GM15510 (cell line): ENCODE data around the gene NCOA1.

Experiments
- POLR2A ChIP-seq: IDR thresholded peaks from 3 replicates; pipeline ENCODE4 v1.6.1; 2011; ENCODE audit warnings: borderline replicate concordance; ENCODE audit not compliant: insufficient read length; ENCODE audit errors: extremely low read depth

NCOA1 gene

DNA sequence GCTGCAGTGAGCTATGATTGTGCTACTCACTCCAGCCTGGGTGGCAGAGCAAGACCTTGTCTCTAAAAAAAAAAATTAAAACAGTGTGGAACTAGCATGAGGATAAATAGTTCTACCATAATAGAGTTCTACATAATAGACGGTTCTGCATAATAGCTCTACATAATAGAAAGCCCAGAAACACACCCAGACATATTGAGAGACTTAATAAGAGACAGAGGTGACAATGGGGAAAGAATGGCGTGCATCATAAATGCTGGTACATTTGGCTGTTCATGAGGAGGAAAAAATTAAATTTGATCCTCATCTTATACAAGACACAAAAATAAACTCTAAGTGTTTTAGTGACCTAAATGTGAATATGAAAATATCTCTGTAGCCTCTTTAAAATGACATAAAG, 243.7 kb downstream of the NCOA1 start:
- no peak for TF ChIP-seq POLR2A

DNA sequence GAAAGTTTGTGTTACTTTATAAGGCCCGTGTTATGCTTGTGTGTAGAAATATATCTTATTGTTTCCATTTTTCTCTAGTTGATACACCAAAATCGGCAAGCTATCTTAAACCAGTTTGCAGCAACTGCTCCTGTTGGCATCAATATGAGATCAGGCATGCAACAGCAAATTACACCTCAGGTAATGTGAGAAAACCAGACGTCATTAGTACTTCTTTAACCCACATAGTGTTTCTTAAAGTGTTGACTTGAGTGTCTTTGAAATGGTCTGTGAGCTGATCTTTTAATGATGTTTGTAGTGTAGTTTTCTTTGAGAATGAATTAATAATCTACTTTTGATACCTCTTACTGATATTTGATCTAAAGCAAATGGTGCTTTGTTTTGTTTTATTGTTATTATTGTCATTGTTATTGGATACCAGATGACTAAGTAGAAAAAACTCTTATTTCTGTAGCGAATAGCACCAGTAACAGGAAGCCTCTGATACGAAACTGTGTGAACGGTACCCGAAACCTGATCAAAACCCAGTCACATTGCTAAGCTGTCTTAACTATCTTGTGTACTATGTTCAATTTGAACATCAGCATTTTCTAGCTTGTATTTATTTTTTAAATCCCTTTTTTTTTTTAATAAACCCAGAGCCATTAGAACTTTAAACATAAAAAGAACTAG, 248.4 kb downstream of the NCOA1 start:
- TF ChIP-seq POLR2A = no peak

DNA sequence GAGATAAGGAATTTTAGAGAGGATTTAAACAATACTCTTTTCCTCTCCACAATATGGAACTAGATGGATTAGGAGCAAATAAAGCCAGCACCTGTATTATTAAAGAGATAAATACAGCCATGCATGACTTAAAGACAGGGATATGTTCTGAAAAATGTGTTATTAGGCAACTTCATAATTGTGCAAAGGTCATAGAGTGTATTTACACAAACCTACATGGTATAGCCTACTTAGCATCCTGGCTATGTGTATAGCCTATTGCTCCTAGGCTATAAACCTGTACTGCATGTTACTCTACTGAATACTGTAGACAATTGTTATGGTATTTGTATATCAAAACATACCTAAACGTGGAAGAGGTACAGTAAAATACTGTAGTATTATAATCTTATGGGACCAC, 249.1 kb downstream of the NCOA1 start:
- no peak for TF ChIP-seq POLR2A

DNA sequence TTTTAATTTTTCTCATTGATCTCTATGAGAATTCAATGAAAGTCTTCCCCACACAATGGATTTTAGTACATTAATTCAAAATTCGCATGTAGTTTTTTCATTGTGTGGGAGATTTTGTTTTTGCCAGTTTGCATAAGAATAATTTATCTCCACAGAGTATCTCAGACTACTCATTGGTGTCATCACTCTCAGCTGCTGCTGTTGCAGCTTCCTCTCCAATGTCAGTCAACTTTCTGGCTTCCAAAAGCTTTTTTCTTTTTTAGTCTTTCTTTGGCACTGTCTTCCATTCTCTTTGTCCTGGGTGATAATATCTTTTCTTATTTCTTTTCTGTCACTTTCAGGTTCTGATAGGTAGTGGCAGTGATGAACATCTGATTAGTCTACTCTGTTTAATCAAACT, 251.7 kb downstream of the NCOA1 start:
- TF ChIP-seq POLR2A = no peak

DNA sequence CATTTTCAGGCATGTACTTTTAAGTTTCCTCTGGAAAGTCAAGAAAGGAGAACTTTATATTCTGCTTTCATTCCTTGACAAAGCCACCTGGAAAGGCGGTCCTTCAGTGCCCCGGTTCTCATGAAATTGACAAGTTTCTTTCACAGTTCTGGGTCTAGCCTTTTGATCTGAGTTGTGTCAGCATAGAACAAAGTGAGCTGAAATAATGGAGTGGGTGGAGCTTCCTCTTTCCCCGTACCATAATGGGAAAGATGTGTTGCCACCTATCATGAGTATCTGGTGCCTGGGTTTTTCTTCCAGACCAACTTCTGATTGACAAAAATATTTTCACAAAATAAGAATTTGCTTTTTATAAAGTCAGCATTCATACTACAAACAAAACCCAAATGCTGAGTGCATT, 252.9 kb downstream of the NCOA1 start:
- no peak for TF ChIP-seq POLR2A

DNA sequence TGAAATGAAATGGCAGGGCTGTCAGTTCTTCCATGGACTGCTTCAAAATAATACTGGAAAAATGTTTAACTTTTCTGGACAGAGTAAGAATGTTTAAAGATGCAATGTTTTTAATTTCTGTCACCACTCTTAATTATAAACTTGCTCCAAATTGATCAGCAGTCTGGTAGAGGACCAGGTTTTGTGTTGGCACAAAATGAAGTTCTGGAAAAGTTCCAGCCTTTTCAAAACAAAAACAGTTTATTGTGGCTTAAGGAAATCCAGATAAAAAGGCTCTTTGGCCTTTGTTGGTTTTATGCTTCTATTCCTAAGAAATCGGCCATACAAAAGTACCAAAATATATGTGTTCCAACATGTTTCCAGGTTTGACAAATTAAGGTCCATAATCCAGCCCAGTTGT, 253.3 kb downstream of the NCOA1 start:
- no peak for TF ChIP-seq POLR2A

DNA sequence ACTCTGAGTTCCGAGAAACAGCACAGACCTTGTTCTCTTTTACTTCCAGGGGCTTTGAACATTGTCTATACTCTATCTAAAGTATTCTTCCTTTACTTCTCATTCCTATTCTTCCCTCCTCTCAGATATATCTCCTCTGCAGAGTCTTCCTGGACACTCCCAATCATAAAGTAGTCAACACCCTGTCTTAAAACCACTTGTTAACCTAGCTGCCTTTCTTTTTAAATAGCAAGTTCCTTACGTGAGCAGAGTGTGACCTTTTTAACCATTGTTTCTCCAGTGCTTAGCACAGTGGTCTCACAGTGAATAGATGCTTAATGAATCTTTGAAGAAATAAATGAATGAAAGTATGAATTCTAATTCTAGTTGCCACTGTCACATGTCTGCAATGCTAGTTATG, 254.8 kb downstream of the NCOA1 start:
- no peak for TF ChIP-seq POLR2A

DNA sequence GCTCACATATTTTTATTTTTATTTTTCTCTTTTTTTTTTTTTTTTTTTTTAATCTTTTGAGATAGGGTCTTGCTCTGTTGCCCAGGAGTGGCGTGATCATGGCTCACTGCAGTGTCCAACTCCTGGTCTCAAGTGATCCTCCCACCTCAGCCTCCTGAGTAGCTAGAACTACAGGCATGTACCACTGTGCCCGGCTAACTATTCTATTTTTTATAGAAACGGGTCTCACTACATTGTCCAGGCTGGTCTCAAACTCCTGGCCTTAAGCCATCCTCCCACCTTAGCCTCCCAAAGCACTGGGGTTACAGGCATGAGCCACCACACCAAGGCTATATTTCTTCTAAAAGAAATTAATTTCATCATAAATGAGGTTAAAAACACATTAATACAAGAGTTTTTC, 256.2 kb downstream of the NCOA1 start:
- TF ChIP-seq POLR2A = no peak

DNA sequence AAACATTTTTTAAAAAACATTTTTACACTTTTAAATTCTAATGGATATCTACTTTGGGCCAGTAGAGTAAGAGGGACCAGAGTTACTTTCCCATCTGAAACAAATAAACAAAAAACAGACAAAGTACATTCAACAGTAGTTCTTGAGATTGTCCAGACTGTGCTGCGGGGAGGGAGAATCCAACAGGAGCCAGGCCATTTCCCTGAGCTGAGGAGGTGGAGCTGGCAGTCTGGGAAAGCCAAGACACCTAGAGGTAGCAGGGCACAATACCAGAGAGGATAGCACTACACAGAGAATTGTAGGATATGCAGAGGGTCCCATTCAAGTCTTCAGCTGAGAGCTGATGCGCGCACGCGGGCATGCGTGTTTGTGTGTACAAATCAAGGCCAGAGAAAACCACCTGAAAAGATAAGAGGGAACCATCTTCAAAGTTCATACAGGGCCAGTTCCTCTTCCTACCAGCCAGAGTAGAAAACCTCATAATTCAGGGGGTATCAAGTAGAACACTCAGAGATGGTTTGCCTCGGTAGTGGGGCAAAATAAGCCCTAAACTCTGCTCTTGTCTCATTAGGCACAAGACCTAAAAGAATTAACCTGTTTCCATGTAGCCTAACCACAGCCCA, 258.1 kb downstream of the NCOA1 start:
- TF ChIP-seq POLR2A = no peak

DNA sequence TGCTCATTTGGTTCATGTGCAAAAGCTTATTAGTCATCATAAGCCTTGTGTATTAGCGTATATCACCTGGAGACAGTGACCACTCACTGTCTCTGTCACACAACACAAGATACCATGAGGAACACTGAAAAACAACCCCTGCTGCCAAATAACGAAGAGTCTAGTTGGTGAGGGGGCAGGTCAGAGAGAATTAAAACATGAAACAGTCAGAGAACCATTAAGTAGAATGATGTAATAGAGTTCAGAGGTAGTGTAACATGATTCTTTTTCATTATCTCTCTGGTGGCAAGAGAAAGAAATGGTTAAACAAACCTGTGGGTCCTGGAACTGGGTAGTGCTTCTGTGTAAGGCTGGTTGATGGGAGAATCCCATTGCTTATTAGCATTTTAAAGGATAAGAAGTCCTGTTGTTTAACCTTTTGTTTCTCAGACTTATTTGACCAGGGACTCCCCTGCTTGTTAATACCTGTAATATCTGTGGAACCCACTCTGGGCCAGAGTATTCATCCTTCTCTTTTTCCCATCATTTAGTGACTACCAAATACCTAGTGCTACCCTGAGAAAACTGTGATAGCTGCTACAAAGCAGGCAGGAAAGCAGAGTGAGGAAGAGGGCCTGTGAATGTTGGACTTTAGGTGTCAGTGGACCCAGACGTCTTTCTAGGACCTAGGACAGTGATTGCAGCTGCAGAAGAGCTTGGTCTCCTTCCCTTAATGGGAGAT, 264.1 kb downstream of the NCOA1 start:
- no peak for TF ChIP-seq POLR2A

DNA sequence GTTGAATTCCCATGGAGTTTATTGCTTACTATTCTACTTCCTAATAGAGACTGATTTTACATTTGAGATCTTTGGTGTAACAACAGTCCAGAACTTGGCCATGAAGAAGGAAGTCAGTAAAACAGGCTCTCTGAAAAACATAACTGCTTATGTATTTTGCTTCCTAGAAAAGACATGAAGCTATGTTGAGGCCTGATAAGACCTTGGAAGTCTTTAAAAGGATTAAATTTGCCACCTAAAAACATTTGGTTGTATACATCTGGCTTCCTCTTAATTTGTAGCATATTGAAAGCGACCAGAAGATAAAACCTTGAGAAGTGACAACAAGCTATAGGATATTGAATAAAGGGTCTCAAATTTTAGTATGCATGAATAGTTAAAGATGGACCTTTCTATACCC, 265.7 kb downstream of the NCOA1 start:
- no peak for TF ChIP-seq POLR2A

DNA sequence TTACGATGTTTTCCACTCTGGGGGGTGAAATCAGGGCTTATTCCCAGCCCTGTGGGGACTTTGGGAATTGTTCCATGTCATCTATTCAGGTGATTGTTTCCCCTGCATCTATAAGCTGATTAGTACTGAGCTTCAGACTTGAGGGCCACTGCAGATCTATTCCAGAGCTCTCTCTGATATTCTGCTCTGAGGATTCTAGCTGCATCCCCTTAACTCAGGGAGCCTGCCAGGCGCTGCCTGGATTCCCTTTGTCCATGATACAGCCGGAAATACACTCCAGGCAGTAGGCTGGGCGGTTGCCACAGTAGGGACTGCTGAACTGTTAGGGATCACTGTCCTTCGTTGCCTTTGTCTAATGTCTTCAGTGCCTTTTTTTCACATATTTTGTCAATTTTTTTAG, 270.8 kb downstream of the NCOA1 start:
- TF ChIP-seq POLR2A = no peak

DNA sequence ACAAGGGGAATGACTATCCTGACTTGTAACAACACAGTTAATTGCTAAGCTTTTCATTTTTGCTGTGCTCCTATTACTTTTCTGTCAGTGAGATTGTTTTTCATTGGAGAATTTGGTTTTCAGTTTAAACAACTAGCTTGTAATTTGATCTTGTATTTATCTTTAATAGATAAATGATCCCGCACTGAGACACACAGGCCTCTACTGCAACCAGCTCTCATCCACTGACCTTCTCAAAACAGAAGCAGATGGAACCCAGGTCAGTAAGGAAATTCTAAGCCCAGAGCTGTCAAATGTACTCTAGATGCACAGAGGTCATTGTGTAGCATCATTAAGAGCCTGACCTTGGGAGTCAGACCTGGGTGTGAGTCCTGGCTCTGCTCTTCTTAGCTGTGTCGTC, 271.5 kb downstream of the NCOA1 start:
- TF ChIP-seq POLR2A = no peak

DNA sequence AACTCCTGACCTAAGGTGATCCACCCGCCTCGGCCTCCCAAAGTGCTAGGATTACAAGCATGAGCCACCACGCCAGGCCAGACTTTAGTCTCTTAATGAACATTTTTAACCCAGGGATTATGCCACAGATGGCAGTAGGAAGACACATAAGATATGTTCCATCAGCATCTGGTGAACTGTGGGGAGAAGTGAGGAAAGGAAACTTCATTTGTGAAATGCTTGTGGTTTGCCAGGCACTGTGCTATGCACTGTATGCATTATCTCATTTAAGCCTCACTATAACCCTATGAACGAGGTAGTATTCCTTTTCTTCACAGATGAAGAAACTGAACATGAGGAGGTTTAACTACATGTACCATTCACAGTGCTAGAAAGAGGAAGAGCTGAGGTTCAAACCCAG, 272.8 kb downstream of the NCOA1 start:
- TF ChIP-seq POLR2A = no peak

DNA sequence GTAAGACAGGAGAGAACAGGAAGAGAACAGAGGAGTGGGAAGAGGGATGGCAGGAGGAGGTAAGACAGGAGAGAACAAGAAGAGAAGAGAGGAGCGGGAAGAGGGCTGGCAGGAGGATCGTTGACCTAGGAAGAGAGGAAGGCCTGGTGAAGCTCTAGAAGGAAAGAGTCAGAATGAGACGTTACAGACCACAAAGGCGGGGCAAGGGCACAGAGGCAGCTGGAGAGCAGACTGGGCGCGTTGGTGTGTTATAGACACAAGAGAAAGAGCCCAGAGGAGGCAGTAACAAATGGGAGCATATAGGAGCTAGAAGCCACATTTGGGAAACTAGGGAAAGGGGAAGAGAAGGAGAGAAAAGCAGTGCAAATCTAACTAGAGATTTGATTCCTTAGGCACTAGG, 275.6 kb downstream of the NCOA1 start:
- no peak for TF ChIP-seq POLR2A

DNA sequence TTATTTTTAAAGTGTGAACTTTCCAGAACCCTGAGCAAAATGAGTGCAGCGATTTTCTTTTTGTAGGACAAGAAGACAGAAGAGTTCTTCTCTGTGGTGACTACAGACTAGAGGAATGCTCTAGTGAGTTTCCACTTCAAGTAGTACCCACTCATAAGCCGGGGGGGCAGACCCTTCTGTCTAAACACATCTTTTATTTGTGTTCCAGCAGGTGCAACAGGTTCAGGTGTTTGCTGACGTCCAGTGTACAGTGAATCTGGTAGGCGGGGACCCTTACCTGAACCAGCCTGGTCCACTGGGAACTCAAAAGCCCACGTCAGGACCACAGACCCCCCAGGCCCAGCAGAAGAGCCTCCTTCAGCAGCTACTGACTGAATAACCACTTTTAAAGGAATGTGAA, 277.0 kb downstream of the NCOA1 start:
- TF ChIP-seq POLR2A = no peak
